Hepatocyte (in vitro differentiated cells): ENCODE measurements around the gene CCL4L2. TPM values are rescaled to one million over a fixed set of nuclear protein-coding genes. Genes with fewer than 3 reads are reported as not detected.
A peak's percentile ranks its signal among the peaks of the same experiment; 100 is the strongest.
"Not testable (repeated sequence)": the region's sequence is repeated elsewhere in the genome, so short reads cannot be mapped to it uniquely, and the experiment has no call there.

Source experiments
- DNase-seq: peaks from one replicate; pipeline ENCODE4 v3.0.0-alpha.2; 2016; ENCODE audit warnings: low spot score
- H2AFZ ChIP-seq: fragments of 200-600 bp; sonication (generic); 2 replicates; pipeline ENCODE4 v1.6.0; 2016; ENCODE audit warnings: antibody characterized with exemption, mild to moderate bottlenecking
- H3K27ac ChIP-seq: fragments of 200-600 bp; sonication (generic); 2 replicates; pipeline ENCODE4 v1.5.1; 2016; ENCODE audit warnings: mild to moderate bottlenecking
- H3K27me3 ChIP-seq: fragments of 200-600 bp; sonication (generic); 2 replicates; pipeline ENCODE4 v1.6.1; 2016
- H3K36me3 ChIP-seq: fragments of 200-600 bp; sonication (generic); replicated peaks from 2 replicates; pipeline ENCODE4 v1.5.1; 2016; ENCODE audit warnings: low read depth; ENCODE audit not compliant: insufficient read depth
- H3K4me1 ChIP-seq: fragments of 200-600 bp; sonication (generic); 2 replicates; pipeline ENCODE4 v1.5.1; 2016; ENCODE audit warnings: mild to moderate bottlenecking, moderate library complexity; ENCODE audit not compliant: insufficient read depth
- H3K4me2 ChIP-seq: fragments of 200-600 bp; sonication (generic); 2 replicates; pipeline ENCODE4 v1.6.0; 2016
- H3K4me3 ChIP-seq: fragments of 200-600 bp; sonication (generic); 2 replicates; pipeline ENCODE4 v1.5.1; 2016; ENCODE audit warnings: mild to moderate bottlenecking
- H3K79me2 ChIP-seq: fragments of 200-600 bp; sonication (generic); 2 replicates; pipeline ENCODE4 v1.6.0; 2017; ENCODE audit warnings: mild to moderate bottlenecking
- H3K9me2 ChIP-seq: fragments of 200-600 bp; sonication (generic); replicated peaks from 2 replicates; pipeline ENCODE4 v1.6.0; 2017; ENCODE audit warnings: mild to moderate bottlenecking; ENCODE audit not compliant: insufficient read depth
- H3K9me3 ChIP-seq: fragments of 200-600 bp; sonication (generic); 2 replicates; pipeline ENCODE4 v1.5.1; 2016; ENCODE audit warnings: low read depth, mild to moderate bottlenecking
- H4K20me1 ChIP-seq: fragments of 200-600 bp; sonication (generic); 2 replicates; pipeline ENCODE4 v1.6.0; 2016; ENCODE audit warnings: mild to moderate bottlenecking; ENCODE audit not compliant: insufficient read depth, poor library complexity, severe bottlenecking
- CTCF ChIP-seq: fragments of 200-600 bp; sonication (generic); IDR thresholded peaks from 2 replicates; pipeline ENCODE4 v1.5.1; 2016; ENCODE audit warnings: antibody characterized with exemption, mild to moderate bottlenecking; ENCODE audit not compliant: poor library complexity
- WGBS: methylation state at CpG from one replicate; pipeline ENCODE4 v1.1.6; 2016; ENCODE audit warnings: low lambda C conversion rate; ENCODE audit errors: missing lambda C conversion rate; 5-methylcytosine and 5-hydroxymethylcytosine counted together
- polyA plus RNA-seq: library from polyadenylated mRNA; unstranded; fragments of >200 nt; fragmentation: Nextera tagmentation; extraction: Ambion mirVana; gene quantifications from 2 replicates; pipeline ENCODE4 v1.2.1, GENCODE V29; 2016
- small RNA-seq: library from RNA; depleted of rRNA; stranded (forward); fragments of <200 nt; gene quantifications from one replicate; pipeline ENCODE3, GENCODE V24; 2014
- total RNA-seq: library from RNA; depleted of rRNA; stranded (reverse); fragments of >200 nt; gene quantifications from 2 replicates; pipeline ENCODE4 v1.2.3, GENCODE V29; 2014

CCL4L2 gene
- total and polyA plus RNA-seq, 2 experiments from 2014 or later, result 12.8 to 78.8 TPM

- not testable (repeated sequence) for H3K4me1 ChIP-seq, H3K4me2 ChIP-seq, H3K4me3 ChIP-seq, H3K9me2 ChIP-seq, H3K27me3 ChIP-seq, H3K9me3 ChIP-seq, H3K36me3 ChIP-seq, H4K20me1 ChIP-seq, DNase-seq, H2AFZ ChIP-seq, H3K27ac ChIP-seq, H3K79me2 ChIP-seq
- WGBS, result 97% methylated on average over 12 of the region's 12 CpGs
Observed at GRCh38 chr17:36222967-36223366, 12.1 kb downstream of the CCL4L2 start.

- not testable (repeated sequence) for H2AFZ ChIP-seq, H3K27ac ChIP-seq, H3K27me3 ChIP-seq, H3K36me3 ChIP-seq, H3K4me1 ChIP-seq, H3K4me2 ChIP-seq, H3K79me2 ChIP-seq, H3K9me2 ChIP-seq, H3K9me3 ChIP-seq, DNase-seq, H3K4me3 ChIP-seq, H4K20me1 ChIP-seq
- TF ChIP-seq CTCF, result peak; percentile 44
- WGBS, result 35% methylated on average over 5 of the region's 5 CpGs
Observed at GRCh38 chr17:36229644-36230043, 18.8 kb downstream of the CCL4L2 start.

GRCh38 chr17:36242046-36242445 is 31.2 kb downstream of the CCL4L2 start:
- not testable (repeated sequence) for H4K20me1 ChIP-seq, H3K36me3 ChIP-seq, H3K27ac ChIP-seq, H3K27me3 ChIP-seq, H3K9me2 ChIP-seq, H3K4me1 ChIP-seq, H3K9me3 ChIP-seq, H2AFZ ChIP-seq, H3K4me2 ChIP-seq, H3K79me2 ChIP-seq, H3K4me3 ChIP-seq, DNase-seq
- 89% methylated on average over 4 of the region's 4 CpGs for WGBS

Small RNA genes within 50 kb of the gene (small RNA-seq; reads per million reads assigned to genes)
- gene AC243829.3 (not detected), gene AC243829.6 (not detected)

Other genes with a start within 250 kb of the CCL4L2 start
- gene CCL16, start 229.6 kb upstream of the CCL4L2 start, total RNA-seq, result not detected in 2 replicates
- not detected in 2 replicates for gene CCL16, start 229.6 kb upstream of the CCL4L2 start, polyA plus RNA-seq
- 0.27 and 1.5 TPM in 2 replicates for gene CCL14, start 224.3 kb upstream of the CCL4L2 start, total RNA-seq
- 0.56 and 1.7 TPM in 2 replicates for gene CCL14, start 224.3 kb upstream of the CCL4L2 start, polyA plus RNA-seq
- gene CCL15, start 209.5 kb upstream of the CCL4L2 start, total RNA-seq, result 32.0 and 40.1 TPM in 2 replicates
- gene CCL15, start 209.5 kb upstream of the CCL4L2 start, polyA plus RNA-seq, result 39.0 and 42.2 TPM in 2 replicates
- not detected in 2 replicates for gene CCL23, start 193.1 kb upstream of the CCL4L2 start, total RNA-seq
- gene CCL23, start 193.1 kb upstream of the CCL4L2 start, polyA plus RNA-seq, result not detected in 2 replicates
- 1.5 and 3.6 TPM in 2 replicates for gene CCL18, start 146.8 kb upstream of the CCL4L2 start, total RNA-seq
- 10.2 and 17.6 TPM in 2 replicates for gene CCL18, start 146.8 kb upstream of the CCL4L2 start, polyA plus RNA-seq
- gene CCL3, start 120.9 kb upstream of the CCL4L2 start, total RNA-seq, result 9.2 and 12.7 TPM in 2 replicates
- gene CCL3, start 120.9 kb upstream of the CCL4L2 start, polyA plus RNA-seq, result 17.0 and 22.2 TPM in 2 replicates
- 1.8 and 5.8 TPM in 2 replicates for gene CCL4, start 107.2 kb upstream of the CCL4L2 start, total RNA-seq
- 9.4 and 21.1 TPM in 2 replicates for gene CCL4, start 107.2 kb upstream of the CCL4L2 start, polyA plus RNA-seq
- gene TBC1D3B, start 34.4 kb upstream of the CCL4L2 start, total RNA-seq, result 2.0 TPM in 1 of 2 replicates, not detected in the other
- gene TBC1D3B, start 34.4 kb upstream of the CCL4L2 start, polyA plus RNA-seq, result 4.7 and 7.8 TPM in 2 replicates
- gene CCL3L1, start 14.3 kb upstream of the CCL4L2 start, total RNA-seq, result 4.6 and 5.7 TPM in 2 replicates
- gene CCL3L1, start 14.3 kb upstream of the CCL4L2 start, polyA plus RNA-seq, result 7.1 and 9.6 TPM in 2 replicates
- not detected in 2 replicates for gene TBC1D3I, start 53.5 kb downstream of the CCL4L2 start, total RNA-seq
- gene TBC1D3I, start 53.5 kb downstream of the CCL4L2 start, polyA plus RNA-seq, result 0.19 and 0.32 TPM in 2 replicates
- gene TBC1D3G, start 112.8 kb downstream of the CCL4L2 start, total RNA-seq, result not detected in 2 replicates
- gene TBC1D3G, start 112.8 kb downstream of the CCL4L2 start, polyA plus RNA-seq, result not detected in 2 replicates
- gene TBC1D3H, start 177.4 kb downstream of the CCL4L2 start, total RNA-seq, result not detected in 2 replicates
- not detected in 2 replicates for gene TBC1D3H, start 177.4 kb downstream of the CCL4L2 start, polyA plus RNA-seq